ENCODE measurements around the gene MOK.

The MOK gene

GRCh38 chr14:102250636-102251035 lies 54.3 kb downstream of the MOK start:
- Histone ChIP-seq H3K4me3 (ENCODE audit: low read depth, low read length) (no peak overlapping the region), H3K27me3 (ENCODE audit: insufficient read depth, low read length) (no peaks in the 10 kb centered on the region), H3K18ac (ENCODE audit: low read length) (no peak overlapping the region), H3K79me2 (ENCODE audit: control insufficient read depth, insufficient read depth, low read length, poor library complexity) (no peaks in the 10 kb centered on the region), H3K9me3 (ENCODE audit: insufficient read depth, low read depth, low read length) (no peaks in the 10 kb centered on the region), H4K8ac (ENCODE audit: low read depth, low read length) (no peak overlapping the region), H3K36me3 (ENCODE audit: control insufficient read depth in 1 of 2, insufficient read depth in 2 of 2, low read length in 2 of 2) (no peaks in the 10 kb centered on the region), H3K14ac (ENCODE audit: low read length) (no peak overlapping the region), H3K9ac (ENCODE audit: low read length) (no peak overlapping the region), H4K12ac (ENCODE audit: low read depth, low read length) (no peak overlapping the region), H3K4me1 (ENCODE audit: control insufficient read depth in 1 of 2, insufficient read depth in 2 of 2, low read length in 2 of 2) (no peaks in the 10 kb centered on the region), H3K27ac (ENCODE audit: low read depth, low read length) (no peak overlapping the region), H2BK5ac (ENCODE audit: low read depth, low read length, poor library complexity) (no peak overlapping the region), H4K91ac (ENCODE audit: low read depth, low read length) (no peak overlapping the region), H3K79me1 (ENCODE audit: low read length) (no peaks in the 10 kb centered on the region), H3K4ac (ENCODE audit: low read depth, low read length) (no peak overlapping the region), H2BK12ac (ENCODE audit: low read length) (no peak overlapping the region), H3K23ac (ENCODE audit: low read length) (no peak overlapping the region), H3K4me2 (ENCODE audit: low read length) (no peak overlapping the region), H2AFZ (ENCODE audit: insufficient read depth, low read length, poor library complexity) (no peak overlapping the region), H2AK5ac (ENCODE audit: low read length) (no peak overlapping the region), H2BK120ac (ENCODE audit: insufficient read depth, low read length, poor library complexity) (no peak overlapping the region)
- WGBS (ENCODE audit: extremely low coverage, insufficient coverage, insufficient read length): no CpG with 5 or more reads among the region's 15 CpGs
- no peak for DNase-seq

- H4K12ac ChIP-seq (ENCODE audit: low read depth, low read length): no peak overlapping the region
- no peaks in the 10 kb centered on the region for H3K79me1 ChIP-seq (ENCODE audit: low read length)
- no peak overlapping the region for H3K4me3 ChIP-seq (ENCODE audit: low read depth, low read length)
- H3K18ac ChIP-seq (ENCODE audit: low read length): no peak overlapping the region
- no peaks in the 10 kb centered on the region for H3K36me3 ChIP-seq (ENCODE audit: control insufficient read depth in 1 of 2, insufficient read depth in 2 of 2, low read length in 2 of 2)
- no peaks in the 10 kb centered on the region for H3K79me2 ChIP-seq (ENCODE audit: control insufficient read depth, insufficient read depth, low read length, poor library complexity)
- H3K27me3 ChIP-seq (ENCODE audit: insufficient read depth, low read length): no peaks in the 10 kb centered on the region
- no peak overlapping the region for H3K14ac ChIP-seq (ENCODE audit: low read length)
- no peak overlapping the region for H3K4ac ChIP-seq (ENCODE audit: low read depth, low read length)
- H2BK5ac ChIP-seq (ENCODE audit: low read depth, low read length, poor library complexity): no peak overlapping the region
- no peak overlapping the region for H2BK12ac ChIP-seq (ENCODE audit: low read length)
- H3K9ac ChIP-seq (ENCODE audit: low read length): peak overlapping the region; percentile 46
- DNase-seq: no peak
- H3K9me3 ChIP-seq (ENCODE audit: insufficient read depth, low read depth, low read length): no peaks in the 10 kb centered on the region
- H4K8ac ChIP-seq (ENCODE audit: low read depth, low read length): no peak overlapping the region
- no peaks in the 10 kb centered on the region for H3K4me1 ChIP-seq (ENCODE audit: control insufficient read depth in 1 of 2, insufficient read depth in 2 of 2, low read length in 2 of 2)
- no peak overlapping the region for H2BK120ac ChIP-seq (ENCODE audit: insufficient read depth, low read length, poor library complexity)
- no peak overlapping the region for H3K23ac ChIP-seq (ENCODE audit: low read length)
- no peak overlapping the region for H2AFZ ChIP-seq (ENCODE audit: insufficient read depth, low read length, poor library complexity)
- no CpG with 5 or more reads among the region's 6 CpGs for WGBS (ENCODE audit: extremely low coverage, insufficient coverage, insufficient read length)
- no peak overlapping the region for H3K4me2 ChIP-seq (ENCODE audit: low read length)
- no peak overlapping the region for H4K91ac ChIP-seq (ENCODE audit: low read depth, low read length)
- H3K27ac ChIP-seq (ENCODE audit: low read depth, low read length): no peak overlapping the region
- no peak overlapping the region for H2AK5ac ChIP-seq (ENCODE audit: low read length)
These were observed 55.0 kb downstream of the MOK start for GRCh38 chr14:102249981-102250380.

GRCh38 chr14:102249041-102249440 lies 55.9 kb downstream of the MOK start:
- WGBS (ENCODE audit: extremely low coverage, insufficient coverage, insufficient read length): no CpG with 5 or more reads among the region's 12 CpGs
- no peak overlapping the region for H2AK5ac ChIP-seq (ENCODE audit: low read length)
- H4K12ac ChIP-seq (ENCODE audit: low read depth, low read length): no peak overlapping the region
- no peak overlapping the region for H3K9ac ChIP-seq (ENCODE audit: low read length)
- no peak overlapping the region for H4K8ac ChIP-seq (ENCODE audit: low read depth, low read length)
- no peak overlapping the region for H2BK5ac ChIP-seq (ENCODE audit: low read depth, low read length, poor library complexity)
- no peak overlapping the region for H3K14ac ChIP-seq (ENCODE audit: low read length)
- no peak overlapping the region for H3K4me3 ChIP-seq (ENCODE audit: low read depth, low read length)
- H3K79me1 ChIP-seq (ENCODE audit: low read length): no peaks in the 10 kb centered on the region
- H3K18ac ChIP-seq (ENCODE audit: low read length): no peak overlapping the region
- no peak overlapping the region for H3K4ac ChIP-seq (ENCODE audit: low read depth, low read length)
- H3K36me3 ChIP-seq (ENCODE audit: control insufficient read depth in 1 of 2, insufficient read depth in 2 of 2, low read length in 2 of 2): no peaks in the 10 kb centered on the region
- no peak overlapping the region for H2AFZ ChIP-seq (ENCODE audit: insufficient read depth, low read length, poor library complexity)
- H3K9me3 ChIP-seq (ENCODE audit: insufficient read depth, low read depth, low read length): no peaks in the 10 kb centered on the region
- no peak overlapping the region for H3K4me2 ChIP-seq (ENCODE audit: low read length)
- no peak overlapping the region for H2BK120ac ChIP-seq (ENCODE audit: insufficient read depth, low read length, poor library complexity)
- DNase-seq: no peak
- no peak overlapping the region for H4K91ac ChIP-seq (ENCODE audit: low read depth, low read length)
- H3K27ac ChIP-seq (ENCODE audit: low read depth, low read length): no peak overlapping the region
- no peak overlapping the region for H2BK12ac ChIP-seq (ENCODE audit: low read length)
- no peak overlapping the region for H3K23ac ChIP-seq (ENCODE audit: low read length)
- no peaks in the 10 kb centered on the region for H3K79me2 ChIP-seq (ENCODE audit: control insufficient read depth, insufficient read depth, low read length, poor library complexity)
- H3K4me1 ChIP-seq (ENCODE audit: control insufficient read depth in 1 of 2, insufficient read depth in 2 of 2, low read length in 2 of 2): no peaks in the 10 kb centered on the region
- no peaks in the 10 kb centered on the region for H3K27me3 ChIP-seq (ENCODE audit: insufficient read depth, low read length)

GRCh38 chr14:102248121-102248520 lies 56.8 kb downstream of the MOK start:
- Histone ChIP-seq H3K27ac (ENCODE audit: low read depth, low read length) (no peak overlapping the region), H4K8ac (ENCODE audit: low read depth, low read length) (no peak overlapping the region), H2AK5ac (ENCODE audit: low read length) (no peak overlapping the region), H3K4me1 (ENCODE audit: control insufficient read depth in 1 of 2, insufficient read depth in 2 of 2, low read length in 2 of 2) (no peaks in the 10 kb centered on the region), H2BK120ac (ENCODE audit: insufficient read depth, low read length, poor library complexity) (no peak overlapping the region), H3K18ac (ENCODE audit: low read length) (no peak overlapping the region), H3K79me2 (ENCODE audit: control insufficient read depth, insufficient read depth, low read length, poor library complexity) (no peaks in the 10 kb centered on the region), H3K27me3 (ENCODE audit: insufficient read depth, low read length) (no peaks in the 10 kb centered on the region), H3K4me2 (ENCODE audit: low read length) (no peak overlapping the region), H4K12ac (ENCODE audit: low read depth, low read length) (no peak overlapping the region), H3K9ac (ENCODE audit: low read length) (no peak overlapping the region), H3K23ac (ENCODE audit: low read length) (no peak overlapping the region), H3K36me3 (ENCODE audit: control insufficient read depth in 1 of 2, insufficient read depth in 2 of 2, low read length in 2 of 2) (no peaks in the 10 kb centered on the region), H3K14ac (ENCODE audit: low read length) (no peak overlapping the region), H3K9me3 (ENCODE audit: insufficient read depth, low read depth, low read length) (no peaks in the 10 kb centered on the region), H4K91ac (ENCODE audit: low read depth, low read length) (no peak overlapping the region), H3K4ac (ENCODE audit: low read depth, low read length) (no peak overlapping the region), H3K4me3 (ENCODE audit: low read depth, low read length) (no peak overlapping the region), H3K79me1 (ENCODE audit: low read length) (no peaks in the 10 kb centered on the region), H2BK5ac (ENCODE audit: low read depth, low read length, poor library complexity) (no peak overlapping the region), H2AFZ (ENCODE audit: insufficient read depth, low read length, poor library complexity) (no peak overlapping the region), H2BK12ac (ENCODE audit: low read length) (no peak overlapping the region)
- DNase-seq: no peak
- no CpG with 5 or more reads among the region's 8 CpGs for WGBS (ENCODE audit: extremely low coverage, insufficient coverage, insufficient read length)

Measured in trophoblast cell (in vitro differentiated cells and primary cell).